HG03378 (cell line): Measurements from ENCODE around the gene ITM2B.
"Not testable (repeated sequence)": the region's sequence is repeated elsewhere in the genome, so short reads cannot be mapped to it uniquely, and the experiment has no call there.

ENCODE experiments used
- ATAC-seq: cut with Tn5 transposase; IDR thresholded peaks from one replicate; pipeline ENCODE4 v1.9.1; 2021; ENCODE audit warnings: mild to moderate bottlenecking, moderate library complexity; ENCODE audit not compliant: unreplicated experiment

The ITM2B gene

GRCh38 chr13:48222358-48223301, 10.4 kb upstream of the ITM2B start:
- ATAC-seq, result no peak

DNA sequence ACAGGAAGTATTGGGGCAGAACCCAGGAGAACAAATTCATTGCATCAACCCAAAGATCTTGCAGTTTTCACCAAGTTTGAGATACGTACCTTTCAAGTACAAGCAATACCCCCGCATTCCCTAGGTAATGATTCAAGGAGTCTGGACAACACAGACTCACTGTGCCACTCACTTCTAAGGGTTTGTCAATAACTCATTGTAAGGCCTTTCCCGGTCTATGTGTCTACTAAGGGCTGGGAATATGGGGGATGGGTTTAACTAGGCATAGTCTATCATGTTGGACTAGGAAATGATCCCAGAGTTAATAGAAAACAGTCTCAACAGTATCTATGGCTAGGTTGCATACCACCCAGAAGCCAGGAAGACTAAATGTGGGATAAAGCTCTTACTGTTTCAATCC, 8.3 kb upstream of the ITM2B start:
- no peak for ATAC-seq

GRCh38 chr13:48230541-48230940, 2.5 kb upstream of the ITM2B start:
- no peak for ATAC-seq

- ATAC-seq, result no peak
Observed at GRCh38 chr13:48231080-48231479, 1.9 kb upstream of the ITM2B start.

GRCh38 chr13:48231933-48232332, 1.1 kb upstream of the ITM2B start:
- no peak for ATAC-seq

DNA sequence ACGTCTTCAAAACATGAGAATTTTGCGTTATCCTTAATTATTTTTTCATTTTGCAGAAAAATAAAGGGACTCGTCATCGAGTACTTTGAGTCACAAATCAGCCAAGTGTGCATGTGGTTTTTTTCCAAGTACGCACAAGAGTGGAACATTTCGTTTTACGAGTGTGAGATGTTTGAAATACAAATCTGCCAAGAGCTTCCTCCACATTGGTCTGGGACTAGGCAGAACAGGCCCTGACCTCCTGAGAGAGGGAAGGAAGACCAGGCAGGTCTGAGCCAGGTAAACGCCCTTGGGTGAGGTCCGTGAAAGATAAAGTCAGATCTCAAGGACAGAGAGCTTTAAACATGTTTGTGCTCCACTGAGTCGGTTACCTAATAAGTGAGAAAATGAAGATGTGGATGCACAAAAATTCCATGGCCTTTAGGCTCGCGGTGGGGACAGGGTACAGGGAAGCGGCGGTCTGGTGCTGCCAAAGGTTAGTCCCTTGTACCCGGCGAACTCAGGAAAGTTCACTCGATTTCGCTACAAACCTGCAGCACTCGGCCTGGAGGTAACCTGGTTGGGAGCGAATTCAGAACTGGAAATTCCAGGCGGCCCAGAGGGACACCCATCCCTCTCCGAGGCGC, 473 bp upstream of the ITM2B start:
- ATAC-seq, result no peak

DNA sequence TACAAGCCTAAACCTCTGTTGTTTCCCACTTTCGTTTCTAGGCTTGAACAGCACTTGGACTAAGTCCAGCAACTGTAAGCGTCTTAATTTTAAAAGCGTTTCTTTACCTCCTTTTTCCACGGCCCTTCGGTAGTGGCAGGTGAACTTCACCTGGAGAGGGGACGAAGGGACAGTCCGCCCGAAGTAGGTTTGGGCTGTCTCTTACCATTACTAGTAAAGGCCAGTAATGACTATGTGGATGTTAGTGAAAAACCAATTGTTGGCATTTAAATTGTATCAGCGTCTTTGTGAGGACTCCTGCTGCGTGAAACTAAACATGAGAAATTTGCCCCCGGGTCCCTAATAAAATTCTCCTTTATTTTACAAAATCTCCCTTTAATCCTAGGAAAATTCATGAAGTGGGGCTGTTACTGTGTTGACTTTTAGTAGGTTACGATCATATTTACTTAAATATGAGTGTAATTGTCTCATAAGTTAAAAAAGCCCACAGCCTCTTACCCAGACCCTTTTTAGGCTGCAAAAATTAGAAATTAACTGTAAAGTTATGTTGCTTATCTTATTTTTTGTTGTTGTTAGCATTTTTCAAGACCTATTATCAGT, 983 bp downstream of the ITM2B start:
- ATAC-seq, result no peak

DNA sequence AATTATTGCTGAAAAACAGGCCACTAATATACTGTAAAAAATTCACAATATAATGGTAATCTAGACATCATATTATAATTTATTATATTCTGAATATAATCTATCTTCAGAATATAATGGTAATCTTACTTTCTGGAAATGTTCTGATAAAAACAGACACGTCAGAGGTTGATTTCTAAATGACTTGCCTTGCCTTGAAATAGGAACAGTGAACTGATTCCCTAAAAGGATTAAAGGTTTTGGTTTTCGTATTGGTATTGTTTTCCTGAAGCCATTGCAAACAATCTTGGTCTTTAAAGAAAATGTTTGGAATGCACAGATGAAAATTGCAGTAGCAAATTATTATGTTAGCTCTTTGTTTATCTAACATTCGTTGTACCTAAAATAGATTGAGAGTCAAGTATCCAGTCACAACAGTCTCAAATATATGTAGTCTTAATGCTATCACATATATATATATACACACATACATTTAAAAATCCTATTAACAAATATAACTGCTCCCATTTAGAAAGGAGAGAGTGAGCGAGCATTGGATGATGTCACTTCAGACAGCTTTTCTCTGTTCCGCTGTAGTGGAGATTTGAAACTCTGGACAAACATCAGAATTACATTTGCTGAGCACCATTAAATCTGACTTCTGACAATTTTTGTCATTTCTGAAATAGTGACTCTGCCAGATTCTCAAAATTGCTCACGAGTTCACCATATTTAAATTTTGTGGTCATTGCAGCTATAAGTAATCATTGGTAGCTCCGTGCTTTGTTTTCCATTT, 1.7 kb downstream of the ITM2B start:
- peak; percentile 61 for ATAC-seq

- no peak for ATAC-seq
Observed at GRCh38 chr13:48235341-48236135, 2.5 kb downstream of the ITM2B start.

DNA sequence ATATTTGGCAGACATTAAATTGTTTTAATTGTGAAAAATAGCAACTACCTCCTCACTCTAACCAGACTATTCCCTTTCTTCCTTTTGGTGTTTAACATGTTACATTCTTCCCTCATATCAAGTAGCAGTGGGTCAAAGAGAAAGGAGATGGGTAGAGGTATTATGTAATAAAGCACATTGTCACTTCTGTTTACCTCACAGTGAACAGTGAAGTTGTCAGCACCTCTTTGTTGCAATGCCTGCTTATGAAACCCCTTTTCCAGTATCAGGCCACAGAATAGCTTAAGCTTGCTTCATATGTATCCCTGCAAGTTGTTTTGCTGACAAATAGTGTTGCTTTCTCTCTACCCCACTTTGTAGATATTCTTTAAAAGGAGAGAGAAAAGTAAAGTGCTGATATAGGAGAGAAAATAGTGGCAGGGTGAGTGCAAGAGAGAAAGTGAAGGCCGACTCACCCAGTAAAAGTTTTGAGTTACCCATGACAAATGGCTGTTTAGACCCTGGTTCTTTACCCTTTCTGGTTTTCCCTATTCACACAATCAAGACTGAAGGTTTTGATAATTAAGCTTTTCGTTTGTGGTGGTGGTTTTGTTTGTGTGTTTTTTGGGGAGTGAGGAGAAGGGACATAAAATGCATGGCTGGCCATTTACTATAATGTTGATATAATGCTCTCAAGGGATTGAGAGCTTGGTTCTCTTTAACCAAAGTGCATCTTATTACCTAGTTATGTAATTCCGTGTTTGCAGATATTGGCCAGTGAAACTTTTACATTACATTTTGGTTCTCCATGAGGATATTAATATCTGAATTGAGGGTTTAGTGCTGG, 3.7 kb downstream of the ITM2B start:
- ATAC-seq, result no peak

DNA sequence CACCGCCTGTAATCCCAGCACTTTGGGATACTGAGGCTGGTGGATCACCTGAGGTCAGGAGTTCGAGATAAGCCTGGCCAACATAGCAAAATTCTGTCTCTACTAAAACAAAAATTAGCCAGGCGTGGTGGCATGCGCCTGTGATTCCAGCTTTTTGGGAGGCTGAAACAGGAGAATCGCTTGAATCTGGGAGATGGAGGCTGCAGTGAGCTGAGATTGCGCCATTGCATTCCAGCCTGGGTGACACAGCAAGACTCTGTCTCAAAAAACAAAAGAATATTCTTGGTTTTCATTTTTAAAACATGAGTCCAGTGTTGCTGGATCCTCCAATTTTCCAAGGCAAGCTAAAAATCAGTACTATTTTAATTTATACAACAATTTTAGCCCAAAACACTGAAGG, 6.4 kb downstream of the ITM2B start:
- ATAC-seq, result not testable (repeated sequence)

DNA sequence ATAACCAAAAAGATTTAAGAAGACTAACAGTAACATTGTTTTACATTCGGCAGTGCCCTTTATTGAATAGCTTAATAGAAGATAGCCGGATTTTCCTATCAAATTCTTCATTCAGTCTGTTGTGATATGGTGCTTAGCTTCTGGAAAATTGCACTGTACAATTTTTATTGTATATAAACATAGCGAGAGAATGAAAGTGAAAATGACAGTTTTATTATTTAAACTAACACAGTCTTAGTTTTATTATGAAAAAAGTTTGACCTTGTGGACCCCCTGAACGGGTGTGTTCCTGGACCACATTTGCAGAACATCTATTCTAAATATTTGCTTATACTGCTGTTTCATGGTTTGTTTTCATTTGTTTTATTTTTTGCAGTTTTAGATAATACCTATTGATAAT, 8.6 kb downstream of the ITM2B start:
- no peak for ATAC-seq

DNA sequence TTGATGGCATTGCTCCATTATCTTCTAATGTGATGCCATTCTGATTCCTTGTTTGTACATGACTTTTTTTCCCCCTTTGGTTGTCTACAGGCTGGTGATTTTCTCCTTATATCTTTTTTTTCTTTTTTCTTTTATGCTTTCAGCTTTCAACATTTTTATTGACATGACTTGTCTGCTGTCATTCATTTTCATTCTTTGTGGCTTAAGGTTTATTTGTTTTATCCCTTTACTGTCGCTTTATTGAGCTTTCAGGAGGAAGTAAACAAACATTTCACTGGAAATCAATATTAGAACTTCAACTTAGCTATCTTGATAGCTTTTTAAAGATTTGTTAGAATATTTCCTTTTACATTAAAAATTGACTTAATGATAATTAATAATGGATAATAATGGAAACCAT, 9.7 kb downstream of the ITM2B start:
- ATAC-seq, result no peak

- ATAC-seq, result no peak
Observed at GRCh38 chr13:48244159-48244558, 11.2 kb downstream of the ITM2B start.

- no peak for ATAC-seq
Observed at GRCh38 chr13:48246102-48246501, 13.1 kb downstream of the ITM2B start.

DNA sequence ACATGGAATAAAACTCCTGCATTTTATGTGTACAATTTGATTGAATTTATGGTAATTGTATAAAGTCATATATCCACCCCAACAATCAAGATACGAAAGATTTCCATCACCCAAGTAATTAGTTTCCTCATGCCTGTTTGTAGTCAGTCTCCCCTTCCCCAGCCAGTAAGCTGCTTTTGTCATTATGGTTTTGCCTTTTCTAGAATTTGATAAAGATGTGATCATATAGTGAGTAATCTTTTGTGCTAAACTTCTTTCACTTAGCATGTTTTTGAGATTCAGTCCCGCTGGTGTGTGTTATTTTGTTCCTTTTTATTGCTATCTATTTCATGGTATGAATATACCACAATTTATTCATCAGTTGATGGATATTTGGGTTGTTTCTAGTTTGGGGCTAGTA, 16.0 kb downstream of the ITM2B start:
- no peak for ATAC-seq

GRCh38 chr13:48251611-48252081, 18.6 kb downstream of the ITM2B start:
- no peak for ATAC-seq

- ATAC-seq, result no peak
Observed at GRCh38 chr13:48252176-48252575, 19.2 kb downstream of the ITM2B start.

- no peak for ATAC-seq
Observed at GRCh38 chr13:48253849-48254248, 20.8 kb downstream of the ITM2B start.
